HG03108 (cell line): ENCODE data around the gene LHX5.
"Not testable (repeated sequence)": the region's sequence is repeated elsewhere in the genome, so short reads cannot be mapped to it uniquely, and the experiment has no call there.

Experiments used
- ATAC-seq: cut with Tn5 transposase; IDR thresholded peaks from one replicate; pipeline ENCODE4 v1.9.1; 2021; ENCODE audit warnings: moderate library complexity; ENCODE audit not compliant: unreplicated experiment

LHX5 gene

GRCh38 chr12:113471619-113472171, at the start of gene LHX5:
Gene LHX5, minus strand, starts transcription at chr12:113471871. Its CDS starts 373 bp downstream, at chr12:113471498.
- ATAC-seq, result no peak

GRCh38 chr12:113519464-113520307, 48.0 kb upstream of the LHX5 start:
- no peak for ATAC-seq

- no peak for ATAC-seq
These were observed 43.6 kb upstream of the LHX5 start for GRCh38 chr12:113515082-113515856.

GRCh38 chr12:113514602-113515001, 42.9 kb upstream of the LHX5 start:
- ATAC-seq, result no peak

GRCh38 chr12:113512568-113512967, 40.9 kb upstream of the LHX5 start:
- ATAC-seq, result no peak

GRCh38 chr12:113506867-113507266, 35.2 kb upstream of the LHX5 start:
- no peak for ATAC-seq

GRCh38 chr12:113505941-113506340, 34.3 kb upstream of the LHX5 start:
- ATAC-seq, result no peak

- ATAC-seq, result no peak
These were observed 33.2 kb upstream of the LHX5 start for GRCh38 chr12:113504917-113505316.

- no peak for ATAC-seq
These were observed 29.2 kb upstream of the LHX5 start for GRCh38 chr12:113500782-113501311.

- no peak for ATAC-seq
These were observed 28.6 kb upstream of the LHX5 start for GRCh38 chr12:113500306-113500675.

- ATAC-seq, result no peak
These were observed 26.8 kb upstream of the LHX5 start for GRCh38 chr12:113498490-113498889.

- no peak for ATAC-seq
These were observed 26.0 kb upstream of the LHX5 start for GRCh38 chr12:113497693-113498092.

- not testable (repeated sequence) for ATAC-seq
These were observed 24.3 kb upstream of the LHX5 start for GRCh38 chr12:113495941-113496340.

GRCh38 chr12:113488322-113488721, 16.7 kb upstream of the LHX5 start:
- ATAC-seq, result no peak

- no peak for ATAC-seq
These were observed 15.1 kb upstream of the LHX5 start for GRCh38 chr12:113486722-113487121.

GRCh38 chr12:113485330-113485729, 13.7 kb upstream of the LHX5 start:
- ATAC-seq, result no peak

GRCh38 chr12:113482334-113482733, 10.7 kb upstream of the LHX5 start:
- ATAC-seq, result no peak

GRCh38 chr12:113480336-113480971, 8.8 kb upstream of the LHX5 start:
- no peak for ATAC-seq

- ATAC-seq, result no peak
These were observed 8.1 kb upstream of the LHX5 start for GRCh38 chr12:113479590-113480335.

- no peak for ATAC-seq
These were observed 7.5 kb upstream of the LHX5 start for GRCh38 chr12:113479216-113479589.
